NCI-H1436 treated with DMSO at 0.1 percent for 48 hours (cell line): ENCODE measurements around the gene FAM20C.

Source experiments
- DNase-seq: peaks from one replicate; lab custom pipeline; 2025; lab: John Stamatoyannopoulos, UW

The FAM20C gene

GRCh38 chr7:245574-246295 is 53.4 kb downstream of the FAM20C start:
- no peak for DNase-seq

- no peak for DNase-seq
Observed at GRCh38 chr7:246451-246850, 54.1 kb downstream of the FAM20C start.

DNA sequence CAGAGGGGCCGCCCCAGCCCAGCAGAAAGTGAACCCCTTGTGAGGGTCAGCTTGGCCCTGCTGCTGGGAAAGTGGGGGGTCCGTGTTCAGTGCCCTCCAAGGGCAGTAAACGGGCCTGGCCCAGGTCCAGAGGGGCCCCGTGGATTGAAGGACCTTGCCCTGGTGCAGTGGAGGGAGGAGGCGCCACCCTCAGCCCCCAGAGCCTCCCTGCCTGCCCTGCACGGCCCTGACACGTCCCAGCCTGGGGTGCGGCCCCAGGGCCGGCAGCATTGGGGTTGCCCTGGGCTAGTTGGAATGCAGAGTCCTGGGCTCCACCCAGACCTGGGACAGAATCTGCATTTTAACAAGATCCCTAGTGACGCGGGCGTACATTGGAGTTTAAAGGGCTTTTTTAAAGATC is 54.8 kb downstream of the FAM20C start:
- no peak for DNase-seq

DNA sequence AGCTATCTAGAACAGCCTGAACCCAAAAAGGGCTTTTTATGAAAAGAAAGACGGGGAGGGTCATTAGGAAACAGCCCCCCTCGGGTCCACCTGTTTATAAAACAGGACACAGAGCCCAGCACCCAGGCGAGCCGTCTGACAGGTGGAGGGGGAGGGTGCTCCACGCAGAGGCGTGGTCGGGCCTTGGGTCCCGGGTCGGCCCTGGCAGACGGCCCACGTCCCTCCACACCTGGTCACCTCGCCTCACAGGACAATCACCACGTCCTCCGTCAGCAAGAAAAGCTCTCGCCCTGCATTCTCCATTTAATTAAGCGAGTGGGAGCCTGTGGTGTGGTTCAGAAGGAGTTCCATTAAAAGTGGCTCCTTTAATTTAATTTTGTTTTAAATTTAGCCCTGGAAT is 55.3 kb downstream of the FAM20C start:
- DNase-seq = no peak

DNA sequence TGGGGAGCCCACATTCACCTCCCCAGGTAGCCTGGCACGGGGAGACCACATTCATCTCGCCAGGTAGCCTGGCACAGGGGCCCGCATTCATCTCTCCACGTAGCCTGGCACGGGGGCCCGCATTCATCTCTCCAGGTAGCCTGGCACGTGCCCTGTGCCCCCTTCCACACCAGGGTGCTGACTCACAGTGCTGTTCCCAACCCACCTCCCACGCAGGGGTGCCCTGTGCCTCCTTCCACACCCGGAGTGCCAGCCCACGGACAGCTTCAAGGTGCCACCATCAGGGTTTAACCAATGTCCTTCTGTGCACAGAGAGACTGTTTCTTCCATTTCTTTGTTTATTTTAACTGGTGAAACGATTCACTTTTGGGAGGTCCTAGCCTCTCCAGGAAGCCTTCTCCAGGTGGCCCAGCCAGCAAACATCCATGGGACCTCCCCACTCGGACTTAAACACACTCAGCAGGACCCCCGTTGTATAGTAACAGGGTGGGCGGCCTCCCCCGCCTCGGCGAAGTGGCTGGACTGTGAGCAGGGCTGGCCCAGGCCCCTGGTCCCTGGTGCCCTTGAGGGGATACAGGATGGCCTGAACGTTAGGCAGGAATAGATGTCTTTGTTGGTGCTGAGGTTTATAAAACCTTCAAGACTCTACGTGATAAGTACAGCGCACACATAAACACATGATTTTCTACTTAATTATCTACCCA is 56.5 kb downstream of the FAM20C start:
- DNase-seq = no peak

DNA sequence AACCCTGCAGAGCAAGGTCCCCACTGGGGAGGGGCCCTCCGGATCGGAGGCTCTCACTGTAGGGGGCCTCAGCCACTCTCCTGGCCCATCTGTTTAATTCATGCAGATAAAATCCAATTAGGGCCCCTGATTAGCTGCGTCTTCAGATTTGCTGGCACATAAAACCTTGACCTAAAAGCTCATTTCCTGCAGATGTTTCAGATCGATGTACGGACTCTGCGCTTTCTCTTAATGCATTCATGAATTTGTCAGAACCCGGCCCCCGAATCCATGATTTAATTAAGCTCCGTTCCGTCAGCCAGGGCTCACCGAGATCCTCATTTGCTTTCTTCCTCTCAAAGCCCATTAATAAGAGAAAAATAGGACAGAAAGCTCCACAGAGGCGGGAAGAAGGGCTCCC is 57.6 kb downstream of the FAM20C start:
- no peak for DNase-seq

GRCh38 chr7:250523-250922 is 58.2 kb downstream of the FAM20C start:
- DNase-seq = no peak

- no peak for DNase-seq
Observed at GRCh38 chr7:251005-251404, 58.6 kb downstream of the FAM20C start.

- no peak for DNase-seq
Observed at GRCh38 chr7:251446-252175, 59.2 kb downstream of the FAM20C start.

- no peak for DNase-seq
Observed at GRCh38 chr7:252216-252965, 60.0 kb downstream of the FAM20C start.

DNA sequence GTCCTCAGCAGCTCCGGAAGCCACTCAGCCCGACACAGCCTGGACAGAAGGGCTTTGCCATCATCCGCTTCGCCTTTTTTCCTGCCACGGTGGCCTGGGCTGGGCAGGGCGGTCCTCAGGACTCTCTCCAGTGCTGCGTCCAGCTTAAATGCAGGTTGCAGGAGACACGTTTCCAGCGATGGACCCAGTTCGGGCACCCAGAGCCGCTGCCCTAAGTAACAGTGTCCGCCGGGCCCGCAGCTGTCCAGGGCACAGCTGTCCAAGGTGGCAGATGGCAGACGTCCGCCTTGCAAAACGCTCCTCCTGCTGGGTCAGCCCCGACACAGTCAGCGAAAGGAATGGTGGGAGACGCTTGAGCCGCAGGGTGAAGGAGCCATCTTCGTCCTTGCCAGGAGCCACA is 60.6 kb downstream of the FAM20C start:
- DNase-seq = no peak

GRCh38 chr7:253581-254336 is 61.4 kb downstream of the FAM20C start:
- no peak for DNase-seq

DNA sequence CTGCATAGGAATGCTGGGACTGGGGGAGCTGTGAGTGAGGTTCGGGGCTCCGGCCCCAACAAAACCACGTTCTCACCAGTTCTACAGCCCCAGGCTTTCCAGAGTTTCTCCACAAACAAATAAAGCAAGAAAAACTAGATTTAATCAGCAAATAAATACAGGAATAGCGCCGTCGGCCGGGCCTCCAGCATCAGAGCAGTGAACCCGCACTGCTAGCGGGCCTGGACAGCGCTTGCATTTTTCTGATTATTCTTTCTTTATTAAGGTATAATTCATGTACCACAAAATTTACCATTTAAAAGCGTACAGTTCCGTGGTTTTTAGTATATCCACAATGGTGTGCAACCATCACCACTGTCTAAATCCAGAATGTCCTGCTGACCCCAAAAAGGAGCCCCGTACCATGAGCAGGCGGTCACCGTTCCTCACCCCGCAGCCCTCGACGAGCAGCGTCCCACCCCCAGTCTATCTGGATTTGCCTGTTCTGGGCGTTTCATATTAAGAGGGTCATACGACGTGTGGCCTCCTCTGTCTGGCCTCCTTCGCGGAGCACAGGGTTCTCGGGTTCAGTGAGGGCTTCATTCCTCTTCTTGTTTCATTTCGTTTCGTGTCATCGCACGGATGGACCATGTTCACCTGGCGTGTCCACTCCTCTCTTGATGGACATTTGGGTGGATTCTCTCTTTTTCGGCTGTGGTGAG is 62.1 kb downstream of the FAM20C start:
- no peak for DNase-seq

DNA sequence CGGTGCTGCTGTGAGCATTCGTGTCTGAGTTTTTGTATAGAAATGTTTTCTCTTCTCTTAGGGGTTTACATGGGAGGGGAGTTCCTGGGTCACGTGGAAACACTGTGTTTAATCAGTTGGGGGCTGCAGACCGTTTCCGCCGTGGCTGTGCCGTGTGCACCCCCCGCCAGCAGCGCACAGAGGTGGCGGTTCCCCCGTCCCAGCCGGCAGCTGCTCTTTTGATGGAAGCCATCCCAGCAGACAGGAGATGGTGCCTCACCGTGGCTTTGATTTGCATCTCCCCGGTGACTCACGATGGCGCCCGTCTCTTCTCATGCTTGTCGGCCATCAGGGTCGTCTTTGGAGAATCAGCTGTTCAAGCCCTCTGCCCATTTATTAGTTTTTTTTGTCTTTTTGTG is 62.7 kb downstream of the FAM20C start:
- DNase-seq = no peak

GRCh38 chr7:255721-256361 is 63.5 kb downstream of the FAM20C start:
- no peak for DNase-seq

DNA sequence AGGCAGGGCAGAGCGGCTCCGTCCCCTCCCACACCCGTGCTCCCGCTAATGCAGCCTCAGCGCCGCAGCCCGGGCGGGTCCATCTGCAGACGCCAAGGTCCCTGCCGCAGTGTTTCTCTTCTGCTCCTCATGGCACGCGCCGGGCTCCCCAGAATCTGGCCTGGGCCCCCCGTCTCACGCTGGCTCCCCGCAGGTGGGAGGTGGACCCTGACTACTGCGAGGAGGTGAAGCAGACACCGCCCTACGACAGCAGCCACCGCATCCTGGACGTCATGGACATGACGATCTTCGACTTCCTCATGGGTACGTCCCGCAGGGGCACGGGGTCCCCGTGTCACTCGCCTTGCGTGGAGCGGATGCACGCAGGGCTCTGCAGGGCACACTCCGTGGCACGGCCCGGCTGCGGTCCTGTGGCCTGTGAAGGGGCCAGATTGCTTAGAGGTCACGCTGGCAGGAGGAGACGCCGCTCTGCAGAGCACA is 64.1 kb downstream of the FAM20C start:
- no peak for DNase-seq

- no peak for DNase-seq
Observed at GRCh38 chr7:256981-257646, 64.7 kb downstream of the FAM20C start.

DNA sequence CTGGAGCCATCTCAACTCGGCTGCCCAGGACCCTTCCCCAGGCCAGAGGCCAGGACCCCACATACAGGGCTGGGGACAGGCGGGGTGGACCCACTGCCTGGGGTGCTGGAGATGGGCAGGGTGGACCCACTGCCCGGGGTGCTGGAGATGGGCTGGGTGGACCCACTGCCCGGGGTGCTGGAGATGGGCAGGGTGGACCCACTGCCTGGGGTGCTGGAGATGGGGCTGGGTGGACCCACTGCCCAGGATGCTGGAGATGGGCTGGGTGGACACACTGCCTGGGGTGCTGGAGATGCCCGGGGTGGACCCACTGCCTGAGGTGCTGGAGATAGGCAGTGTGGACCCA is 65.2 kb downstream of the FAM20C start:
- DNase-seq = no peak

GRCh38 chr7:258476-259190 is 66.3 kb downstream of the FAM20C start:
- no peak for DNase-seq
